Gastrocnemius medialis (tissue), 4 donors: ENCODE data around the gene RNF220.

ENCODE experiments used
- POLR2A ChIP-seq, 2 donors: fragments of 450-650 bp; IDR thresholded peaks; one replicate each; pipeline ENCODE4 v1.6.1; 2017; ENCODE audit warnings: antibody characterized with exemption in 2 of 2, mild to moderate bottlenecking in 2 of 2, moderate library complexity in 2 of 2
- TF ChIP-seq, protein P1 (sequence below), 5 experiments: fragments of 450-650 bp in 3 of 5; fragments of 200-600 bp in 2 of 5; sonication (generic) in 2 of 5; IDR thresholded peaks in 4 of 5; conservative IDR thresholded peaks in 1 of 5; 1 replicate in 4 of 5; 2 replicates in 1 of 5; pipeline ENCODE4 v1.5.1; 2016 to 2019; ENCODE audit warnings: antibody characterized with exemption in 5 of 5, mild to moderate bottlenecking in 3 of 5, moderate library complexity in 3 of 5

DNA sequence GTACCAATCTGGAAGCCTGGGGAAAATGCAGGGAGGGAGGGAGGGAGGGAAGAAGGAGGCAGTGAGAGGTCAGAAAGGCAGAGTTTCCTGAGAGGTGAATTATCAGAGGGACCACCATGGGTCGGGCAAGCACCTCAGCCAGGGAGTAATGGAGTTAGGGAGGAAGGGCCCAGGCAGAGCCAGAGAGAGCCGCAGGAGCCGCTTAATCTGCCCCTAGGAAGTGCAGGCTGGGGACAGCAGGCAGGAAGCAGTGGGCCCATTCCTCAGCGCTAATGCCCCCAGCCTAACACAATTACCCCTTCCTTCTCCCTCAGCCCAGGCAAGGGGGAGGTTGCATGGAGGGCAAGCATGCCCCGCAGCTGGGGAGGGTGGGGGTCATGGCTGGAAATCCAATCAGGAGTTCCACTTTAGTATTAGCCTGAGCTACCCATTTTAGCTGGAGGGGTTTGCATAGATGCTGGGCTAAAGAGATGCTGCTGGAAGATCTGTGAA, 160.2 kb downstream of the RNF220 start:
- TF ChIP-seq, protein P1, sequence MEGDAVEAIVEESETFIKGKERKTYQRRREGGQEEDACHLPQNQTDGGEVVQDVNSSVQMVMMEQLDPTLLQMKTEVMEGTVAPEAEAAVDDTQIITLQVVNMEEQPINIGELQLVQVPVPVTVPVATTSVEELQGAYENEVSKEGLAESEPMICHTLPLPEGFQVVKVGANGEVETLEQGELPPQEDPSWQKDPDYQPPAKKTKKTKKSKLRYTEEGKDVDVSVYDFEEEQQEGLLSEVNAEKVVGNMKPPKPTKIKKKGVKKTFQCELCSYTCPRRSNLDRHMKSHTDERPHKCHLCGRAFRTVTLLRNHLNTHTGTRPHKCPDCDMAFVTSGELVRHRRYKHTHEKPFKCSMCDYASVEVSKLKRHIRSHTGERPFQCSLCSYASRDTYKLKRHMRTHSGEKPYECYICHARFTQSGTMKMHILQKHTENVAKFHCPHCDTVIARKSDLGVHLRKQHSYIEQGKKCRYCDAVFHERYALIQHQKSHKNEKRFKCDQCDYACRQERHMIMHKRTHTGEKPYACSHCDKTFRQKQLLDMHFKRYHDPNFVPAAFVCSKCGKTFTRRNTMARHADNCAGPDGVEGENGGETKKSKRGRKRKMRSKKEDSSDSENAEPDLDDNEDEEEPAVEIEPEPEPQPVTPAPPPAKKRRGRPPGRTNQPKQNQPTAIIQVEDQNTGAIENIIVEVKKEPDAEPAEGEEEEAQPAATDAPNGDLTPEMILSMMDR (IDR thresholded peaks at IDR 0.05 in 4 of 5, conservative IDR thresholded peaks at IDR 0.05 in 1 of 5): no peak
- no peak for TF ChIP-seq POLR2A (IDR thresholded peaks at IDR 0.05)
